ENCODE measurements around the gene MTPN. TPM values are rescaled to one million over a fixed set of nuclear protein-coding genes. Genes with fewer than 3 reads are reported as not detected.

Gene MTPN
- total RNA-seq, 1 donor from 2014 or later = 173 TPM

GRCh38 chr7:135965602-135966001, 11.6 kb downstream of the MTPN start:
- Histone ChIP-seq H3K79me2 (ENCODE audit: insufficient read depth, low read length) (peaks cover 97% of the 10 kb centered on the region), H2AFZ (ENCODE audit: low read depth, low read length) (no peak overlapping the region), H3K9me3 (ENCODE audit: insufficient read depth, low read depth, low read length) (no peaks in the 10 kb centered on the region), H3K9ac (ENCODE audit: low read length) (no peak overlapping the region), H3K27me3 (ENCODE audit: insufficient read depth, low read length) (no peaks in the 10 kb centered on the region), H3K36me3 (ENCODE audit: insufficient read depth, low read length) (peaks cover 8% of the 10 kb centered on the region), H3K27ac (ENCODE audit: low read depth, low read length) (no peak overlapping the region), H4K20me1 (ENCODE audit: insufficient read depth, low read length) (peaks cover 64% of the 10 kb centered on the region), H3K4me1 (ENCODE audit: insufficient read depth, low read length) (no peaks in the 10 kb centered on the region), H3K4me3 (ENCODE audit: insufficient read depth, low read depth, low read length) (no peak overlapping the region), H3K4me2 (ENCODE audit: low read length) (no peak overlapping the region)
- no peak for FAIRE-seq
- Mint-ChIP-seq H3K4me3 (ENCODE audit: unreplicated experiment) (no peak overlapping the region), H3K36me3 (ENCODE audit: low read depth, unreplicated experiment) (no peaks in the 10 kb centered on the region), H3K9me3 (ENCODE audit: unreplicated experiment) (no peaks in the 10 kb centered on the region), H3K27ac (ENCODE audit: unreplicated experiment) (no peak overlapping the region), H3K4me1 (ENCODE audit: low read depth, unreplicated experiment) (peaks cover 12% of the 10 kb centered on the region), H3K27me3 (ENCODE audit: low read depth, unreplicated experiment) (no peaks in the 10 kb centered on the region)
- TF ChIP-seq, protein P1, sequence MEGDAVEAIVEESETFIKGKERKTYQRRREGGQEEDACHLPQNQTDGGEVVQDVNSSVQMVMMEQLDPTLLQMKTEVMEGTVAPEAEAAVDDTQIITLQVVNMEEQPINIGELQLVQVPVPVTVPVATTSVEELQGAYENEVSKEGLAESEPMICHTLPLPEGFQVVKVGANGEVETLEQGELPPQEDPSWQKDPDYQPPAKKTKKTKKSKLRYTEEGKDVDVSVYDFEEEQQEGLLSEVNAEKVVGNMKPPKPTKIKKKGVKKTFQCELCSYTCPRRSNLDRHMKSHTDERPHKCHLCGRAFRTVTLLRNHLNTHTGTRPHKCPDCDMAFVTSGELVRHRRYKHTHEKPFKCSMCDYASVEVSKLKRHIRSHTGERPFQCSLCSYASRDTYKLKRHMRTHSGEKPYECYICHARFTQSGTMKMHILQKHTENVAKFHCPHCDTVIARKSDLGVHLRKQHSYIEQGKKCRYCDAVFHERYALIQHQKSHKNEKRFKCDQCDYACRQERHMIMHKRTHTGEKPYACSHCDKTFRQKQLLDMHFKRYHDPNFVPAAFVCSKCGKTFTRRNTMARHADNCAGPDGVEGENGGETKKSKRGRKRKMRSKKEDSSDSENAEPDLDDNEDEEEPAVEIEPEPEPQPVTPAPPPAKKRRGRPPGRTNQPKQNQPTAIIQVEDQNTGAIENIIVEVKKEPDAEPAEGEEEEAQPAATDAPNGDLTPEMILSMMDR (IDR thresholded peaks at IDR 0.05; ENCODE audit: insufficient read depth, low read depth, low read length) = no peak
- no peak for TF ChIP-seq EZH2 (IDR thresholded peaks at IDR 0.05; ENCODE audit: insufficient read depth, low read length)
- no peak for DNase-seq (ENCODE audit: low read depth)

DNA sequence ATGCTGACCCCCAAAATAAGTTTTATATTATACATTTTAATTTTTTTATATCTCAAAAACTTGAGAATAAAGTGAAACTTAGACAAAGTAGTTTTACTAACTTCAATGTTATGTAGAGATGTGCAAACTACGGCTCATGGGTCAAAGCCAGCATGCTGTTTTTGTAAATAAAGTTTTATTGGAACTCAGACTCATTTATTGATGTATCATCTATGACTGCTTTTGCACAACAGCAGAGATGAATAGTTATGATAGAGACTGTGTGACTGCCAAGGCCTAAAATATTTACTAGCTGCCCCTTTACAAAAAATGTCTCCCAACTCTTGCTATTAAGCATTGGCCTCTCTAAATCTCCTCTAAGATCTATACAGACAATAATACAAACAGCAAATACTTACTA, 12.4 kb downstream of the MTPN start:
- Mint-ChIP-seq H3K27ac (ENCODE audit: unreplicated experiment) (no peak overlapping the region), H3K9me3 (ENCODE audit: unreplicated experiment) (no peaks in the 10 kb centered on the region)

DNA sequence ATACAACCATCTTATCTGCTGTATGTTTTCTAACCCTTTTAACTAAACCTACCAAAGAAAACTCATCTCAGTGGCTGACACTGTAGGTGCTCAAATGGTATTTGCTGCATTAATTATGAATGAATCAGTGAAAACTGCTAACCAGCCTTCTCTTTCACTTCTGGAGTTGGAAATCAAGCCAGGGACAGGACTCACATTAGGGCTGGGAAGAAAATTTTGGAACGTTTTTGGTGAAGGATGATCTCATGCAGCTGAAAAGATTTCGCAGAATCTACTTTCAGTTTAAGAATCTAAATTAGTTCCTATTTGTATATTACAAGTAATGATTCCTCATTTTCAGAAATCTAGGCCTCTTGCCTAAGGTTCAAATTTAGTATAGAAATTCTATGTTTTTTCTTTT, 12.9 kb downstream of the MTPN start:
- no peak overlapping the region for H3K4me3 ChIP-seq (ENCODE audit: insufficient read depth, low read depth, low read length)
- peak overlapping the region; percentile 27 for H3K4me2 ChIP-seq (ENCODE audit: low read length)
- H4K20me1 ChIP-seq (ENCODE audit: insufficient read depth, low read length) = peaks cover 58% of the 10 kb centered on the region
- H3K27me3 Mint-ChIP-seq (ENCODE audit: low read depth, unreplicated experiment) = no peaks in the 10 kb centered on the region
- DNase-seq (ENCODE audit: low read depth) (peak; percentile 51), FAIRE-seq (no peak)
- no peak overlapping the region for H3K27ac ChIP-seq (ENCODE audit: low read depth, low read length)
- no peaks in the 10 kb centered on the region for H3K9me3 ChIP-seq (ENCODE audit: insufficient read depth, low read depth, low read length)
- H3K4me1 ChIP-seq (ENCODE audit: insufficient read depth, low read length) = no peaks in the 10 kb centered on the region
- H3K27ac Mint-ChIP-seq (ENCODE audit: unreplicated experiment) = no peak overlapping the region
- no peak overlapping the region for H3K4me3 Mint-ChIP-seq (ENCODE audit: unreplicated experiment)
- H3K79me2 ChIP-seq (ENCODE audit: insufficient read depth, low read length) = peaks cover 97% of the 10 kb centered on the region
- no peak overlapping the region for H3K9ac ChIP-seq (ENCODE audit: low read length)
- no peaks in the 10 kb centered on the region for H3K9me3 Mint-ChIP-seq (ENCODE audit: unreplicated experiment)
- no peak overlapping the region for H2AFZ ChIP-seq (ENCODE audit: low read depth, low read length)
- H3K27me3 ChIP-seq (ENCODE audit: insufficient read depth, low read length) = no peaks in the 10 kb centered on the region
- no peaks in the 10 kb centered on the region for H3K36me3 Mint-ChIP-seq (ENCODE audit: low read depth, unreplicated experiment)
- H3K4me1 Mint-ChIP-seq (ENCODE audit: low read depth, unreplicated experiment) = peaks cover 12% of the 10 kb centered on the region
- no peak for TF ChIP-seq EZH2 (IDR thresholded peaks at IDR 0.05; ENCODE audit: insufficient read depth, low read length)
- TF ChIP-seq, protein P1 (IDR thresholded peaks at IDR 0.05; ENCODE audit: insufficient read depth, low read depth, low read length) = no peak
- H3K36me3 ChIP-seq (ENCODE audit: insufficient read depth, low read length) = peaks cover 5% of the 10 kb centered on the region

More for the DNA sequence above, 12.4 kb downstream of the MTPN start:
- H3K9me3 ChIP-seq (ENCODE audit: insufficient read depth, low read depth, low read length) = no peaks in the 10 kb centered on the region
- no peaks in the 10 kb centered on the region for H3K27me3 ChIP-seq (ENCODE audit: insufficient read depth, low read length)
- H4K20me1 ChIP-seq (ENCODE audit: insufficient read depth, low read length) = peaks cover 60% of the 10 kb centered on the region
- H3K4me1 Mint-ChIP-seq (ENCODE audit: low read depth, unreplicated experiment) = peaks cover 12% of the 10 kb centered on the region
- no peaks in the 10 kb centered on the region for H3K4me1 ChIP-seq (ENCODE audit: insufficient read depth, low read length)
- H3K4me2 ChIP-seq (ENCODE audit: low read length) = no peak overlapping the region
- no peaks in the 10 kb centered on the region for H3K36me3 Mint-ChIP-seq (ENCODE audit: low read depth, unreplicated experiment)
- H3K4me3 Mint-ChIP-seq (ENCODE audit: unreplicated experiment) = no peak overlapping the region
- H2AFZ ChIP-seq (ENCODE audit: low read depth, low read length) = no peak overlapping the region
- H3K36me3 ChIP-seq (ENCODE audit: insufficient read depth, low read length) = peaks cover 6% of the 10 kb centered on the region
- peak; percentile 5 for FAIRE-seq
- no peak overlapping the region for H3K9ac ChIP-seq (ENCODE audit: low read length)
- TF ChIP-seq, protein P1 (IDR thresholded peaks at IDR 0.05; ENCODE audit: insufficient read depth, low read depth, low read length) = no peak
- no peak for TF ChIP-seq EZH2 (IDR thresholded peaks at IDR 0.05; ENCODE audit: insufficient read depth, low read length)
- no peak overlapping the region for H3K27ac ChIP-seq (ENCODE audit: low read depth, low read length)
- no peak overlapping the region for H3K4me3 ChIP-seq (ENCODE audit: insufficient read depth, low read depth, low read length)
- no peaks in the 10 kb centered on the region for H3K27me3 Mint-ChIP-seq (ENCODE audit: low read depth, unreplicated experiment)
- H3K79me2 ChIP-seq (ENCODE audit: insufficient read depth, low read length) = peaks cover 97% of the 10 kb centered on the region
- DNase-seq (ENCODE audit: low read depth) = no peak
